Measurements from ENCODE around the gene NBEAL2.

DNA sequence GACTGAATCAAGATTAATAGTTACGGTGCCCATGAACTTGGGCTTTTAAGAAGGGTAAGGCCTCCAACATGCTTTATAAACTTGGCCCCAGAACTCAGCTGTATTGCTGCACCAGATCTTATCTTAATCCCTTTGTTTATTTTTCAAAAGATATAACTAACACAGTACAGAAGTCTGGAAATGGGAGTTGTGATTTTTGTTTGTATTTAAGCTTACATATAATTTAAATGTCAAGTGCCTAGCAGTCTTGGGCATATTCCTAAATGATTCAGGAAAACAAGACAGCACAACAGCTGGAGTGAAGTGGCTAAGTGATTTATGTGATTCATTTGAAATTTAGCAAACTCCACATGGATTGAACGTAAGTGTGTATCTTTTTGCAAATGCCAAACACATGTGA lies 56.2 kb downstream of the NBEAL2 start:
- TF ChIP-seq EZH2 (IDR thresholded peaks at IDR 0.05; ENCODE audit: insufficient read depth, low read length), result no peak
- TF ChIP-seq, protein P1, sequence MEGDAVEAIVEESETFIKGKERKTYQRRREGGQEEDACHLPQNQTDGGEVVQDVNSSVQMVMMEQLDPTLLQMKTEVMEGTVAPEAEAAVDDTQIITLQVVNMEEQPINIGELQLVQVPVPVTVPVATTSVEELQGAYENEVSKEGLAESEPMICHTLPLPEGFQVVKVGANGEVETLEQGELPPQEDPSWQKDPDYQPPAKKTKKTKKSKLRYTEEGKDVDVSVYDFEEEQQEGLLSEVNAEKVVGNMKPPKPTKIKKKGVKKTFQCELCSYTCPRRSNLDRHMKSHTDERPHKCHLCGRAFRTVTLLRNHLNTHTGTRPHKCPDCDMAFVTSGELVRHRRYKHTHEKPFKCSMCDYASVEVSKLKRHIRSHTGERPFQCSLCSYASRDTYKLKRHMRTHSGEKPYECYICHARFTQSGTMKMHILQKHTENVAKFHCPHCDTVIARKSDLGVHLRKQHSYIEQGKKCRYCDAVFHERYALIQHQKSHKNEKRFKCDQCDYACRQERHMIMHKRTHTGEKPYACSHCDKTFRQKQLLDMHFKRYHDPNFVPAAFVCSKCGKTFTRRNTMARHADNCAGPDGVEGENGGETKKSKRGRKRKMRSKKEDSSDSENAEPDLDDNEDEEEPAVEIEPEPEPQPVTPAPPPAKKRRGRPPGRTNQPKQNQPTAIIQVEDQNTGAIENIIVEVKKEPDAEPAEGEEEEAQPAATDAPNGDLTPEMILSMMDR (IDR thresholded peaks at IDR 0.05; ENCODE audit: insufficient read depth, low read depth, low read length), result no peak

Measured in astrocyte (in vitro differentiated cells and primary cell).